Nephron (organoid): Measurements from ENCODE around the gene NXN.

Experiments
- H3K27ac Mint-ChIP-seq, 3 experiments: 2 replicates each; pipeline ENCODE4 v1.8.0; 2020; ENCODE audit warnings: mixed read lengths in 3 of 3, mild to moderate bottlenecking in 2 of 3, moderate library complexity in 1 of 3
- H3K27me3 Mint-ChIP-seq: 2 replicates; pipeline ENCODE4 v1.8.0; 2021; ENCODE audit warnings: low read depth, mild to moderate bottlenecking, moderate library complexity, mixed read lengths
- H3K36me3 Mint-ChIP-seq: 2 replicates; pipeline ENCODE4 v1.8.0; 2020; ENCODE audit warnings: low read depth, mixed read lengths
- H3K4me1 Mint-ChIP-seq: 2 replicates; pipeline ENCODE4 v1.8.0; 2020; ENCODE audit warnings: mixed read lengths
- H3K4me3 Mint-ChIP-seq, 3 experiments: 2 replicates each; pipeline ENCODE4 v1.8.0; 2020; ENCODE audit warnings: mild to moderate bottlenecking in 3 of 3, mixed read lengths in 3 of 3, moderate library complexity in 2 of 3
- H3K9me3 Mint-ChIP-seq: 2 replicates; pipeline ENCODE4 v1.8.0; 2020; ENCODE audit warnings: mixed read lengths
- TF ChIP-seq, protein P1 (sequence below), 3 experiments: fragments of 200-600 bp; sonication (generic); IDR thresholded peaks; one replicate each; pipeline ENCODE4 v1.5.0; 2021; ENCODE audit warnings: antibody characterized with exemption in 3 of 3; ENCODE audit not compliant: unreplicated experiment in 3 of 3

The NXN gene

DNA sequence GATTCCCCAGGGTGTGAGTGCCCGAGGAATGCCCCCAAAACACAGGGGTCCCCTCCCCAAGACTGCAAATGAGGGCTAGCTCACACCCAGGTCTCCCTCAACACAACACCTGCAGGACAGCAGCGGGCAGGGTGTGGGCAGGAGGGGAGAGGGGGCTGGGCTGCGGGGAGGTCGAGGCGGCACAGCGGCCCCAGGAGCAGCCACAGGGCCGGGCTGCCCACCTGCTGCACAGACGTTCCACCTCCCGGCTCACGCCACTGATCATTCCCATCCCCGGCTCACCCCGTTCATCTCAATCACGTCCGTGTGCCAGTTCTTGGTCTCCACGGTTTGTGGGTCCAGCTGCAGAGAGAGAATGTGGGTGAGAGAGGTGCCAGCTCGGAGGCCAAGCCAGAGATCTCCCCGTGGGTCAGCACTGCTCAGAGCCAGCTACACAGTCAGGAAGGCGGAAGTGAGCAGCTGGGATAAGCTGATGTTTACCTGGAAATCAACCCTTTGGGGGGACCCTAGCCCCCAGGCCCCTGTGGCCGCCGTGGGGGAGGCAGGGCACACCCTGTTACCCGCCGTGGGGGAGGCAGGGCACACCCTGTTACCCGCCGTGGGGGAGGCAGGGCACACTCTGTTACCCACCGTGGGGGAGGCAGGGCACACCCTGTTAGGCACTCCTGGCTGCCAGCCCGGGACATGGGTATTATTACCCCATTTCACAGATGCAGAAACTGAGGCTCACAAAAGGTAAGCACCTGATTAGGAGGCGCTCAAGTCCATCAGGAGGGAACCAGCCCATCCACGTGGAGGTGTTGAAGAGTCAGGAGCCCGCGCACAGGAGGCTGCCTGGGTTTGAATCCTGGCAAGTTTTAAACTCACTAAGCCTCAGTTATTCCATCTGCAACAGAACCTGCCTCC is 33.5 kb upstream of the NXN start:
- Mint-ChIP-seq H3K27me3 (no peaks in the 10 kb centered on the region), H3K27ac (no peak overlapping the region), H3K4me3 (no peak overlapping the region), H3K9me3 (no peaks in the 10 kb centered on the region), H3K36me3 (peaks cover 1% of the 10 kb centered on the region), H3K4me1 (no peaks in the 10 kb centered on the region)
- TF ChIP-seq, protein P1, sequence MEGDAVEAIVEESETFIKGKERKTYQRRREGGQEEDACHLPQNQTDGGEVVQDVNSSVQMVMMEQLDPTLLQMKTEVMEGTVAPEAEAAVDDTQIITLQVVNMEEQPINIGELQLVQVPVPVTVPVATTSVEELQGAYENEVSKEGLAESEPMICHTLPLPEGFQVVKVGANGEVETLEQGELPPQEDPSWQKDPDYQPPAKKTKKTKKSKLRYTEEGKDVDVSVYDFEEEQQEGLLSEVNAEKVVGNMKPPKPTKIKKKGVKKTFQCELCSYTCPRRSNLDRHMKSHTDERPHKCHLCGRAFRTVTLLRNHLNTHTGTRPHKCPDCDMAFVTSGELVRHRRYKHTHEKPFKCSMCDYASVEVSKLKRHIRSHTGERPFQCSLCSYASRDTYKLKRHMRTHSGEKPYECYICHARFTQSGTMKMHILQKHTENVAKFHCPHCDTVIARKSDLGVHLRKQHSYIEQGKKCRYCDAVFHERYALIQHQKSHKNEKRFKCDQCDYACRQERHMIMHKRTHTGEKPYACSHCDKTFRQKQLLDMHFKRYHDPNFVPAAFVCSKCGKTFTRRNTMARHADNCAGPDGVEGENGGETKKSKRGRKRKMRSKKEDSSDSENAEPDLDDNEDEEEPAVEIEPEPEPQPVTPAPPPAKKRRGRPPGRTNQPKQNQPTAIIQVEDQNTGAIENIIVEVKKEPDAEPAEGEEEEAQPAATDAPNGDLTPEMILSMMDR (IDR thresholded peaks at IDR 0.05; ENCODE audit: unreplicated experiment in 3 of 3) = no peak

DNA sequence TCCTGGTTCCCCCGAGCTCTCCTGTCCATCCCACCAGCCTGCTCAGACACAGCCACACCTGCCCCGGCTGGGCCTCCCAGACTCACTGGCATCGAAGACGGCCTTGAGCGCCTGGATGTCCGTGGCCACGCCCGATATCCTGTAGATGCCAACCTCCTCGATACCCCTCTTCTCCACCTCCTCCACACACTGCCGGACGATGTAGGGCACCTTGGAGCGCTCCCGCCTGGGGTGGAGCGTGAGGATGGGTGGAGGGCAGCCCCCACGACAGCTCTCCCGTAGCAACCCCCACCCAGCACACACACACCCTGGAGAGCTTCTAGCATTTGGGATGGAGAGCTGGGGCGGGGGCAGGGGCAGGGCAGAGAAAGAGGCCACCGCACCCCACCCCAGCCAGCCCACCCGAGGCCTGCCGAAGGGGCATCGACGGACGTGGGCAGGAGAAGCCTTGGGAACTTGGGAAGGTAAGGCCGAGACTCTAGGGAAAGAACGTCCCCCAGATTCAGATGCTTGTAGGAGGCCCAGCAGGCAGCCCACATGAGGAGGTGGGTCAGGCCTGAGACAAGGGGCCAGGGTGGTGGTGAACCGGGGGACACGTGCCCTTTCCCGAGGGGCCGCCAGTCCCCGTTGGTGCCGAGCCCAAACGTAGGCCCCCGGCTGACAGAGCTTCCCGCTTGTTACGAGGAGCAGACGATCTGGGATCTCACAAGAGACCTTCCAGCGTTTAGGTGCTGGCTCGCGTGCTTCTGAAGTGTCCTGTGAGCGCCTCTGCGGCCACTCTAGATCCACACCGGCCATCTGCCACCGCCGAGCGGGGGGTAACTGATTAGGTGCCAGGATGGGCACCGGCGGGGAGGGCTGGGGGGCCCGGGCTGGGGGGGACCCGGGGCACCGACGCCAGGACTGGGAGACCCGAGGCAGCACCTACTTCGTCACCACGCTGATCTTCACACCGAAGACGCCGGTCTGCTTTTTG is 32.5 kb upstream of the NXN start:
- H3K4me3 Mint-ChIP-seq = no peak overlapping the region
- H3K9me3 Mint-ChIP-seq = no peaks in the 10 kb centered on the region
- H3K36me3 Mint-ChIP-seq = peaks cover 4% of the 10 kb centered on the region
- no peak overlapping the region for H3K27ac Mint-ChIP-seq
- TF ChIP-seq, protein P1 (IDR thresholded peaks at IDR 0.05; ENCODE audit: unreplicated experiment in 3 of 3) = no peak
- H3K4me1 Mint-ChIP-seq = no peaks in the 10 kb centered on the region
- H3K27me3 Mint-ChIP-seq = no peaks in the 10 kb centered on the region

DNA sequence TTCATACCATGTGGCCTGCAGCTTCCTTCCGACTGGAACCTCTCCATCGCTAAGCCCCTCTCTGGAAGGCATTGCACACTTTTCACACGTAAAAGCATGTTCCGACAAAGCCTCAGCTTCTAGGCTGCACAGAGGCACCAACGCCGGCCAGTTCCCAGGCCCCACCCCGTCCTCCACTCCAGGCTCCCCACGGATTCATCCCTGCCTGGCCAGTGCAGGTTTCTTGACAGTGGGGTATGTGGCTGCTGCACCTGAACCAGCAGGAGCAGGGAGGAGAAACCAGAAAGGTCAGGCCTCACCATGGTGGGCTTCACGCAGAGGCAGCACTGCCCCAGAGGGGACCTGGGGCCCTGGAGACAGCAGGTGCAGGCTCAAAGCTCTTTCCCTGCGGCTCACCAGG is 31.6 kb upstream of the NXN start:
- TF ChIP-seq, protein P1 (IDR thresholded peaks at IDR 0.05; ENCODE audit: unreplicated experiment in 3 of 3) = no peak
- Mint-ChIP-seq H3K27ac (no peak overlapping the region), H3K36me3 (peaks cover 4% of the 10 kb centered on the region), H3K4me1 (no peaks in the 10 kb centered on the region), H3K9me3 (no peaks in the 10 kb centered on the region), H3K27me3 (no peaks in the 10 kb centered on the region), H3K4me3 (no peak overlapping the region)

DNA sequence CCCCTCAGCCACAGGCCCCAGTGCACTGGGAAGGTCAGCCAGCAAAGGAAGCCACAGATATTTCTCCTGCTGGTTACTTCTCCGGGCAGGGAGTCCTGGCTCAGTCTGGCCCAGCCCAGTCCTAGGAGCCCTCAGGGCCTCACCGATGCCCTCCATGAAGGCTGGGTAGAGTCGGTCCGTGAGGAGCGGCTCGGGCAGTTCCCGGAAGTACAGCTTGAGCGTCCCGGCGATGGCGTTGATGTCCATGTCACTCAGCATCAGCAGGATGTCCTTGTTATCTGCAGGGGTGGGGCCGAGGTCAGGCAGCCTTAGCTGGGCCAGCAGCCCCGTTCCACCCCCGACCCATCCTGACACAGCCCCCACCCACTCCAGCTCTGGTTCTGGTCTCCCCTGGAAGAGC is 31.0 kb upstream of the NXN start:
- Mint-ChIP-seq H3K4me1 (peaks cover 3% of the 10 kb centered on the region), H3K9me3 (no peaks in the 10 kb centered on the region), H3K4me3 (no peak overlapping the region), H3K27ac (no peak overlapping the region), H3K36me3 (peaks cover 7% of the 10 kb centered on the region), H3K27me3 (no peaks in the 10 kb centered on the region)
- TF ChIP-seq, protein P1 (IDR thresholded peaks at IDR 0.05; ENCODE audit: unreplicated experiment in 3 of 3) = no peak

DNA sequence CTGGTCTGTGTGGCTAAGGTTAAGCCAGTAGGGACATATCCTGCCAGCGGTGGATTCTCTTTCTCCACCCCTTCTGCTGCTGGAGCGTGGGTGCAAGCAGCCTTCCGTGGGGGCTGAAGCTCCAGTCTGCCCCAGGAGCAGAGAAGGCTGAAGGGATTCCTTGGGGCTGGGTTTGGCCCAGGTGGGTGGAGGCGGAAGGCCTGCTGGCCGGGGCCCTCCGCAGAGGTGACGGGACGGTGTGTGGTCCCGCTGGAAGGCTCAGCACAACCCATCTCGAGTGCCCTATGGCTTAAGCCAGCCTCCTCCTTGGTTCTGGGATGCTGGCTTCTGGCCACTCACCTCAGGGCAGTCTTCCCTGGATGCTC is 30.5 kb upstream of the NXN start:
- Mint-ChIP-seq H3K9me3 (no peaks in the 10 kb centered on the region), H3K27ac (no peak overlapping the region), H3K36me3 (peaks cover 12% of the 10 kb centered on the region), H3K4me1 (peaks cover 8% of the 10 kb centered on the region), H3K4me3 (no peak overlapping the region), H3K27me3 (no peaks in the 10 kb centered on the region)
- TF ChIP-seq, protein P1 (IDR thresholded peaks at IDR 0.05; ENCODE audit: unreplicated experiment in 3 of 3) = no peak
